Osteoblast (primary cell): ENCODE results near the gene GPR55. TPM values are rescaled to one million over a fixed set of nuclear protein-coding genes. Genes with fewer than 3 reads are reported as not detected.
A peak's percentile ranks its signal among the peaks of the same experiment; 100 is the strongest.

ENCODE experiments used
- DNase-seq: peaks from one replicate; pipeline ENCODE4 v3.0.0; 2011; ENCODE audit warnings: low spot score, mixed read lengths; ENCODE audit not compliant: insufficient read length; ENCODE audit errors: missing footprints
- H2AFZ ChIP-seq: 2 replicates; pipeline ENCODE4 v1.6.0; 2011; ENCODE audit warnings: mild to moderate bottlenecking, low read length
- H3K27ac ChIP-seq: 2 replicates; pipeline ENCODE4 v1.5.1; 2011; ENCODE audit warnings: mild to moderate bottlenecking, low read depth, low read length, moderate library complexity
- H3K27me3 ChIP-seq: 2 replicates; pipeline ENCODE4 v1.6.0; 2012; ENCODE audit warnings: mild to moderate bottlenecking, control low read depth, inconsistent platforms, low read length, moderate library complexity; ENCODE audit not compliant: insufficient read depth
- H3K36me3 ChIP-seq: 2 replicates; pipeline ENCODE4 v1.5.1; 2011; ENCODE audit warnings: mild to moderate bottlenecking, low read length, control low read depth, moderate library complexity; ENCODE audit not compliant: insufficient read depth
- H3K4me1 ChIP-seq: 2 replicates; pipeline ENCODE4 v1.5.1; 2011; ENCODE audit warnings: mild to moderate bottlenecking, low read length, control low read depth, moderate library complexity; ENCODE audit not compliant: insufficient read depth
- H3K4me2 ChIP-seq: 2 replicates; pipeline ENCODE4 v1.6.0; 2011; ENCODE audit warnings: mild to moderate bottlenecking, low read length; ENCODE audit not compliant: insufficient read depth
- H3K4me3 ChIP-seq: fragments of 200-600 bp; sonication (generic); 3 replicates; pipeline ENCODE4 v1.5.1; 2012; ENCODE audit warnings: mild to moderate bottlenecking, low read length, inconsistent platforms; ENCODE audit not compliant: insufficient read depth
- H3K79me2 ChIP-seq: 2 replicates; pipeline ENCODE4 v1.6.0; 2012; ENCODE audit warnings: mild to moderate bottlenecking, low read length, control low read depth, inconsistent platforms; ENCODE audit not compliant: insufficient read depth
- H3K9me3 ChIP-seq: 2 replicates; pipeline ENCODE4 v1.5.1; 2011; ENCODE audit warnings: low read depth, low read length, control low read depth
- H4K20me1 ChIP-seq: 2 replicates; pipeline ENCODE4 v1.6.0; 2012; ENCODE audit warnings: mild to moderate bottlenecking, low read length, control low read depth; ENCODE audit not compliant: insufficient read depth
- total RNA-seq: library from RNA; depleted of rRNA; stranded (reverse); fragments of >200 nt; gene quantifications from 2 replicates; pipeline ENCODE4 v1.2.3, GENCODE V29; 2012
- TF ChIP-seq, protein P1 (sequence below): IDR thresholded peaks from 2 replicates; pipeline ENCODE4 v1.5.1; 2011; ENCODE audit warnings: mild to moderate bottlenecking, low read depth, low read length, moderate library complexity; ENCODE audit errors: extremely low read depth

GPR55 gene
- total RNA-seq, 1 donor, result not detected

GRCh38 chr2:230869914-230870543 is 55.0 kb downstream of the GPR55 start:
- Histone ChIP-seq H4K20me1 (peaks cover 17% of the 10 kb centered on the region), H3K79me2 (no peaks in the 10 kb centered on the region), H2AFZ (no peak overlapping the region), H3K9me3 (no peaks in the 10 kb centered on the region), H3K27me3 (no peaks in the 10 kb centered on the region), H3K36me3 (no peaks in the 10 kb centered on the region), H3K4me1 (peaks cover 6% of the 10 kb centered on the region), H3K4me3 (no peak overlapping the region), H3K4me2 (no peak overlapping the region), H3K27ac (no peak overlapping the region)
- DNase-seq, result peak; percentile 61
- TF ChIP-seq, protein P1, sequence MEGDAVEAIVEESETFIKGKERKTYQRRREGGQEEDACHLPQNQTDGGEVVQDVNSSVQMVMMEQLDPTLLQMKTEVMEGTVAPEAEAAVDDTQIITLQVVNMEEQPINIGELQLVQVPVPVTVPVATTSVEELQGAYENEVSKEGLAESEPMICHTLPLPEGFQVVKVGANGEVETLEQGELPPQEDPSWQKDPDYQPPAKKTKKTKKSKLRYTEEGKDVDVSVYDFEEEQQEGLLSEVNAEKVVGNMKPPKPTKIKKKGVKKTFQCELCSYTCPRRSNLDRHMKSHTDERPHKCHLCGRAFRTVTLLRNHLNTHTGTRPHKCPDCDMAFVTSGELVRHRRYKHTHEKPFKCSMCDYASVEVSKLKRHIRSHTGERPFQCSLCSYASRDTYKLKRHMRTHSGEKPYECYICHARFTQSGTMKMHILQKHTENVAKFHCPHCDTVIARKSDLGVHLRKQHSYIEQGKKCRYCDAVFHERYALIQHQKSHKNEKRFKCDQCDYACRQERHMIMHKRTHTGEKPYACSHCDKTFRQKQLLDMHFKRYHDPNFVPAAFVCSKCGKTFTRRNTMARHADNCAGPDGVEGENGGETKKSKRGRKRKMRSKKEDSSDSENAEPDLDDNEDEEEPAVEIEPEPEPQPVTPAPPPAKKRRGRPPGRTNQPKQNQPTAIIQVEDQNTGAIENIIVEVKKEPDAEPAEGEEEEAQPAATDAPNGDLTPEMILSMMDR, result no peak

- Histone ChIP-seq H4K20me1 (peaks cover 17% of the 10 kb centered on the region), H3K27me3 (no peaks in the 10 kb centered on the region), H3K4me3 (no peak overlapping the region), H3K4me1 (peaks cover 6% of the 10 kb centered on the region), H3K9me3 (no peaks in the 10 kb centered on the region), H3K79me2 (no peaks in the 10 kb centered on the region), H2AFZ (no peak overlapping the region), H3K36me3 (no peaks in the 10 kb centered on the region), H3K27ac (no peak overlapping the region), H3K4me2 (no peak overlapping the region)
- TF ChIP-seq, protein P1, result no peak
- DNase-seq, result peak; percentile 65
Measured at GRCh38 chr2:230868947-230869913, 55.8 kb downstream of the GPR55 start.

DNA sequence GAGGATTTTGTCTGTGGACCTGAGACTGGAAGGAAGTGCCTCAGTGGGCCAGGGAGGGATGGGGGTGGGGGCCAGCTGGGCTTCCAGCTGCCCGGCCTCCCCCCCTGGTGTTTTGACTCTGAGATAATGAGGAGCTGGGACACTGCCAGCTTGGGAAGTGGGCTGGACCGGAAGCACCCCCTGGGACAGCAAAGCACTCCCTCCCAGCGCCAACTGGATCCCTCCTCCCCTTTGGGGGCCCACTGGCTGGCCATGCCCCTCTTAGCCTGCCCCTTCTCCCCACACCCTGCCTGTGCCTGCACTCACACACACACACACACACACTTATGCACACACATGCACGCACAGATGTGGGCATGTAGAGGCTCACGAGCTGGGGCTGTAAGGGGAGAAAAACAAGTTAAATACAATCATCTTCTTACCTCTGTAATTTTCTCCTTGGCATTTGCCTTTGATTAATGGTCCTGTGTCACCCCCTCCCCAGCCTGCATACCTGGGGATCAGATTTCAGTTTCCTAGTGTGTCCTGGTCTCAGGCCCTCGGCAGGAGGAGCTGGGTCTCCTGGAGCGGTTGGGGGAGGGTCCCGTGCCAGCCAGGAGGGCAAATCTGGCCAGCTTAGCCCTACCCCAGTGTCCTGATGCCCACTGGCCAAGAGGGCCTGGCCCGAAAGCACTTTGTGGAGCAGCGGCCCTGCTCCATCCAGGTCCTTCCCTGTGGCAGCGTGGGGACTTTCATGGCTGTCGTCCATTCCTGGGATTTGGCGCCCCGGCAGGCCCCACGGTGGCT is 56.7 kb downstream of the GPR55 start:
- Histone ChIP-seq H3K9me3 (no peaks in the 10 kb centered on the region), H3K27me3 (peaks cover 3% of the 10 kb centered on the region), H3K4me2 (no peak overlapping the region), H3K79me2 (no peaks in the 10 kb centered on the region), H4K20me1 (peaks cover 15% of the 10 kb centered on the region), H3K27ac (no peak overlapping the region), H3K36me3 (no peaks in the 10 kb centered on the region), H3K4me1 (peaks cover 6% of the 10 kb centered on the region), H2AFZ (no peak overlapping the region), H3K4me3 (no peak overlapping the region)
- TF ChIP-seq, protein P1, result no peak
- DNase-seq, result peak; percentile 71
